Progenitor cell of endocrine pancreas (in vitro differentiated cells): ENCODE data around the gene ATF3. TPM values are rescaled to one million over a fixed set of nuclear protein-coding genes. Genes with fewer than 3 reads are reported as not detected.
"Not testable (repeated sequence)": the region's sequence is repeated elsewhere in the genome, so short reads cannot be mapped to it uniquely, and the experiment has no call there.

ENCODE experiments used
- DNase-seq: peaks from one replicate; pipeline ENCODE4 v3.0.0; 2021; ENCODE audit warnings: low spot score; ENCODE audit not compliant: unreplicated experiment
- H3K27ac Mint-ChIP-seq: 2 replicates; pipeline ENCODE4 v1.8.0; 2021; ENCODE audit warnings: mild to moderate bottlenecking, moderate library complexity, mixed read lengths
- H3K27me3 Mint-ChIP-seq: 2 replicates; pipeline ENCODE4 v1.8.0; 2021; ENCODE audit warnings: mixed read lengths
- H3K36me3 Mint-ChIP-seq: 2 replicates; pipeline ENCODE4 v1.8.0; 2022; ENCODE audit warnings: mixed read lengths; ENCODE audit not compliant: insufficient read depth
- H3K4me1 Mint-ChIP-seq: 2 replicates; pipeline ENCODE4 v1.8.0; 2021; ENCODE audit warnings: low read depth, mixed read lengths
- H3K4me3 Mint-ChIP-seq: 2 replicates; pipeline ENCODE4 v1.8.0; 2021; ENCODE audit warnings: low read depth, mild to moderate bottlenecking, moderate library complexity, mixed read lengths
- H3K9me3 Mint-ChIP-seq: 2 replicates; pipeline ENCODE4 v1.8.0; 2021; ENCODE audit warnings: low read depth, mixed read lengths
- CTCF ChIP-seq: fragments of 200-600 bp; sonication (generic); IDR thresholded peaks from one replicate; pipeline ENCODE4 v1.5.0; 2021; ENCODE audit warnings: antibody characterized with exemption, mild to moderate bottlenecking; ENCODE audit not compliant: unreplicated experiment
- total RNA-seq: library from RNA; stranded (reverse); gene quantifications from 2 replicates; pipeline ENCODE4 v1.2.1, GENCODE V29; 2021

The ATF3 gene
- total RNA-seq, 1 donor from 2014 or later: 14.6 TPM

- Mint-ChIP-seq H3K36me3 (peaks cover 1% of the 10 kb centered on the region), H3K9me3 (peaks cover 2% of the 10 kb centered on the region), H3K4me3 (no peak overlapping the region), H3K27me3 (peaks cover 14% of the 10 kb centered on the region), H3K27ac (no peak overlapping the region), H3K4me1 (peaks cover 2% of the 10 kb centered on the region)
- no peak for DNase-seq
- TF ChIP-seq CTCF: no peak
Observed at GRCh38 chr1:212655668-212656440, 47.3 kb downstream of the ATF3 start.

GRCh38 chr1:212656730-212657129, 48.2 kb downstream of the ATF3 start:
- H3K4me1 Mint-ChIP-seq: peaks cover 2% of the 10 kb centered on the region
- peaks cover 1% of the 10 kb centered on the region for H3K36me3 Mint-ChIP-seq
- H3K9me3 Mint-ChIP-seq: peaks cover 5% of the 10 kb centered on the region
- H3K27ac Mint-ChIP-seq: no peak overlapping the region
- H3K4me3 Mint-ChIP-seq: no peak overlapping the region
- DNase-seq: no peak
- TF ChIP-seq CTCF: no peak
- peaks cover 14% of the 10 kb centered on the region for H3K27me3 Mint-ChIP-seq

- not testable (repeated sequence) for H3K27ac Mint-ChIP-seq, H3K36me3 Mint-ChIP-seq, H3K9me3 Mint-ChIP-seq, DNase-seq, H3K4me1 Mint-ChIP-seq, H3K4me3 Mint-ChIP-seq
- peaks cover 14% of the 10 kb centered on the region for H3K27me3 Mint-ChIP-seq
Observed at GRCh38 chr1:212658250-212658649, 49.7 kb downstream of the ATF3 start.

GRCh38 chr1:212664409-212665199, 56.0 kb downstream of the ATF3 start:
- H3K36me3 Mint-ChIP-seq: no peaks in the 10 kb centered on the region
- H3K27ac Mint-ChIP-seq: no peak overlapping the region
- H3K9me3 Mint-ChIP-seq: peaks cover 5% of the 10 kb centered on the region
- peaks cover 7% of the 10 kb centered on the region for H3K4me1 Mint-ChIP-seq
- no peak for TF ChIP-seq CTCF
- peaks cover 36% of the 10 kb centered on the region for H3K27me3 Mint-ChIP-seq
- no peak for DNase-seq
- peak overlapping the region; percentile 20 for H3K4me3 Mint-ChIP-seq

- TF ChIP-seq CTCF: peak; percentile 97
- Mint-ChIP-seq H3K4me3 (peak overlapping the region; percentile 76), H3K27me3 (peaks cover 44% of the 10 kb centered on the region), H3K36me3 (no peaks in the 10 kb centered on the region), H3K9me3 (peaks cover 5% of the 10 kb centered on the region), H3K4me1 (peaks cover 7% of the 10 kb centered on the region), H3K27ac (peak overlapping the region; percentile 85)
- peak; percentile 81 for DNase-seq
Observed at GRCh38 chr1:212665241-212666115, 56.9 kb downstream of the ATF3 start.
